C4-2B (cell line): Measurements from ENCODE around the gene EPSTI1.

Experiments
- CTCF ChIP-seq: fragments of 450-650 bp; conservative IDR thresholded peaks from 2 replicates; pipeline ENCODE4 v1.5.1; 2017; ENCODE audit warnings: mild to moderate bottlenecking
- ZFX ChIP-seq: fragments of 450-650 bp; IDR thresholded peaks from 2 replicates; pipeline ENCODE4 v1.6.1; 2017

GRCh38 chr13:42892760-42893159 lies 99.3 kb downstream of the EPSTI1 start:
- TF ChIP-seq CTCF (no peak), ZFX (no peak)
